Activated CD8-positive, alpha-beta T cell treated with anti-CD3 and anti-CD28 coated beads for 36 hours (primary cell): ENCODE results near the gene GABRA5. TPM values are rescaled to one million over a fixed set of nuclear protein-coding genes. Genes with fewer than 3 reads are reported as not detected.
"Not testable (repeated sequence)": the region's sequence is repeated elsewhere in the genome, so short reads cannot be mapped to it uniquely, and the experiment has no call there.

Experiments used
- ATAC-seq: fragments of 200-7000 bp; cut with Tn5 transposase; one replicate; pipeline ENCODE4 v1.10.0; 2021; ENCODE audit warnings: mild to moderate bottlenecking, moderate library complexity
- CTCF ChIA-PET: fragments of 350-600 bp; sonication (Branson Sonifier 250); formaldehyde crosslinking; loops from one replicate; lab custom pipeline; 2021; ENCODE audit warnings: antibody characterized with exemption; lab: Charles Lee
- POLR2A ChIA-PET: fragments of 350-600 bp; sonication (Branson Sonifier 250); formaldehyde crosslinking; loops from one replicate; lab custom pipeline; 2021; ENCODE audit warnings: antibody characterized with exemption; lab: Charles Lee
- DNase-seq: peaks from one replicate; pipeline ENCODE4 v3.0.0-alpha.2; 2020
- H3K27ac Mint-ChIP-seq: one replicate; pipeline ENCODE4 v1.8.0; 2021; ENCODE audit warnings: mild to moderate bottlenecking, mixed read lengths
- H3K27me3 Mint-ChIP-seq: one replicate; pipeline ENCODE4 v1.8.0; 2021; ENCODE audit warnings: mixed read lengths
- H3K36me3 Mint-ChIP-seq: one replicate; pipeline ENCODE4 v1.8.0; 2021; ENCODE audit warnings: low read depth, mixed read lengths
- H3K4me1 Mint-ChIP-seq: one replicate; pipeline ENCODE4 v1.8.0; 2021; ENCODE audit warnings: low read depth, mixed read lengths
- H3K4me3 Mint-ChIP-seq: one replicate; pipeline ENCODE4 v1.8.0; 2021; ENCODE audit warnings: mild to moderate bottlenecking, moderate library complexity, mixed read lengths
- H3K9me3 Mint-ChIP-seq: one replicate; pipeline ENCODE4 v1.8.0; 2021; ENCODE audit warnings: mixed read lengths
- intact Hi-C: fragments of 100-400 bp; cut with micrococcal nuclease; formaldehyde crosslinking; loops from one replicate; pipeline ENCODE4 v1.10.0; 2022
- total RNA-seq, 2 experiments: library from RNA; stranded (reverse); gene quantifications; one replicate each; pipeline ENCODE4 v1.2.3, GENCODE V29; 2021
- TF ChIP-seq, protein P1 (sequence below): fragments of 200-600 bp; IDR thresholded peaks from one replicate; pipeline ENCODE4 v1.8.0; 2022; ENCODE audit warnings: antibody characterized with exemption, mild to moderate bottlenecking

GABRA5 gene
- not detected for total RNA-seq

DNA sequence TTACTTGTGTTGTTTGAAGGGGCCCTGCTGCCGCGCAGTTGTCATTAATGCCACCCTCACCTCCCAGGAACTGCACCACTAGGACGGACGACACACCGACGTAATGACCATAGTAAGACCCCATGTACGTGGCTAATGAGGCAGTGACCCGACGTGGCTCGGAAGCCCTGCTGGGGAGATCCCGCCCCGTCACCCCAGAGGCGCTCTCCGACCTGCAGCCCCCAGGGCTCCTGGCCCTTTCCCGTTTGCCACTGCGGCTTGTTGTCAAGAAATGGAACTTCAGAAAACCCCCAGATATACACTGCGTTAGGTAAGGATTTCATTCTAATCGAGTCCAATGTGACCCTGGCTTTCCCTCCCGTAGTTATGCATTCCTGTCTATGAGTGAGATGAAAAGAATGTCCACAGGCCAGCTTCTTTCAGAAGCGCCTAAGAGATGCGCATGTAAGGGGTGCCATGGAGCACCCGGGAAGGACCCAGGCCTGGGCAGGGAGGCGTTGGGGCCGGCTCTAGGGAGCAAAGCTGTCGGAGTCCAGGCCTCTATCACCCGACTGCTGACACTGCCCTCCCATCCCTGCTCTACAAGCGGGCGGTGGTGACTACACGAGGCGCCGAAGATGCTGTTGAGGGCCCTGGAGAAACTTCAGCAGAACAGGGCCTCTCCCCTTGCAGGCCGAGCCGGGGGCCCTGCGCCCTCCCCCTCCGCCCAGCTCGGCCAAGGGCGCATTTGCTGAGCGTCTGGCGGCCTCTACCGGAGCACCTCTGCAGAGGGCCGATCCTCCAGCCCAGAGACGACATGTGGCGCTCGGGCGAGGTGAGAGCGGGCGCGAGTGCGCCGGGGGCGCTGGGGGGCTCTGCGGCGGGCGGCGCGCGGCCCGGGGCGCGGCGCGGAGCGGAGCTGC lies at the start of gene GABRA5:
Gene GABRA5, plus strand, starts transcription at position 765 of the 902 bp plus-strand sequence. CDS start 2,187 bp downstream, outside the sequence.
- no peaks in the 10 kb centered on the region for H3K4me1 Mint-ChIP-seq
- H3K27ac Mint-ChIP-seq = no peak within 1 kb of the TSS
- intact Hi-C loops = no loop called here
- H3K27me3 Mint-ChIP-seq = peaks cover 24% of the 10 kb centered on the region
- CTCF ChIA-PET = interaction anchor here (1.1 kb wide), 1 partner anchor 28 kb away, joined by 3 read pairs; no protein-coding TSS in a partner anchor
- H3K36me3 Mint-ChIP-seq = no peaks in the 10 kb centered on the region
- ATAC-seq (no peak), DNase-seq (no peak)
- no peak within 1 kb of the TSS for H3K4me3 Mint-ChIP-seq
- no peaks in the 10 kb centered on the region for H3K9me3 Mint-ChIP-seq
- TF ChIP-seq, protein P1, sequence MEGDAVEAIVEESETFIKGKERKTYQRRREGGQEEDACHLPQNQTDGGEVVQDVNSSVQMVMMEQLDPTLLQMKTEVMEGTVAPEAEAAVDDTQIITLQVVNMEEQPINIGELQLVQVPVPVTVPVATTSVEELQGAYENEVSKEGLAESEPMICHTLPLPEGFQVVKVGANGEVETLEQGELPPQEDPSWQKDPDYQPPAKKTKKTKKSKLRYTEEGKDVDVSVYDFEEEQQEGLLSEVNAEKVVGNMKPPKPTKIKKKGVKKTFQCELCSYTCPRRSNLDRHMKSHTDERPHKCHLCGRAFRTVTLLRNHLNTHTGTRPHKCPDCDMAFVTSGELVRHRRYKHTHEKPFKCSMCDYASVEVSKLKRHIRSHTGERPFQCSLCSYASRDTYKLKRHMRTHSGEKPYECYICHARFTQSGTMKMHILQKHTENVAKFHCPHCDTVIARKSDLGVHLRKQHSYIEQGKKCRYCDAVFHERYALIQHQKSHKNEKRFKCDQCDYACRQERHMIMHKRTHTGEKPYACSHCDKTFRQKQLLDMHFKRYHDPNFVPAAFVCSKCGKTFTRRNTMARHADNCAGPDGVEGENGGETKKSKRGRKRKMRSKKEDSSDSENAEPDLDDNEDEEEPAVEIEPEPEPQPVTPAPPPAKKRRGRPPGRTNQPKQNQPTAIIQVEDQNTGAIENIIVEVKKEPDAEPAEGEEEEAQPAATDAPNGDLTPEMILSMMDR = no peak
- POLR2A ChIA-PET = no interaction called here

DNA sequence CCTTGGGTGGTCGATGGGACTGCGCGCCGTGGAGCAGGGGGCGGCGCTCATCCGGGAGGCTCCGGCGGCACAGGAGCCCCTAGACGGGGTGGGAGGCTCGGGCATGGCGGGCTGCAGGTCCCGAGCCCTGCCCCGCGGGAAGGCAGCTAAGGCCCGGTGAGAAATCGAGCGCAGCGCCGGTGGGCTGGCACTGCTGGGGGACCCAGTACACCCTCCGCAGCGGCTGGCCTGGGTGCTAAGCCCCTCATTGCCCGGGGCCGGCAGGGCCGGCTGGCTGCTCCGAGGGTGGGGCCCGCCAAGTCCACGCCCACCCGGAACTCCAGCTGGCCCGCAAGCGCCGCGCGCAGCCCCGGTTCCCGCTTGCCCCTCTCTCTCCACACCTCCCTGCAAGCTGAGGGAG lies 35.7 kb upstream of the GABRA5 start:
- H3K4me3 Mint-ChIP-seq, CTCF ChIA-PET, H3K36me3 Mint-ChIP-seq, H3K9me3 Mint-ChIP-seq, DNase-seq, intact Hi-C loops, H3K27me3 Mint-ChIP-seq, POLR2A ChIA-PET, ATAC-seq, H3K4me1 Mint-ChIP-seq, H3K27ac Mint-ChIP-seq: not testable (repeated sequence)

DNA sequence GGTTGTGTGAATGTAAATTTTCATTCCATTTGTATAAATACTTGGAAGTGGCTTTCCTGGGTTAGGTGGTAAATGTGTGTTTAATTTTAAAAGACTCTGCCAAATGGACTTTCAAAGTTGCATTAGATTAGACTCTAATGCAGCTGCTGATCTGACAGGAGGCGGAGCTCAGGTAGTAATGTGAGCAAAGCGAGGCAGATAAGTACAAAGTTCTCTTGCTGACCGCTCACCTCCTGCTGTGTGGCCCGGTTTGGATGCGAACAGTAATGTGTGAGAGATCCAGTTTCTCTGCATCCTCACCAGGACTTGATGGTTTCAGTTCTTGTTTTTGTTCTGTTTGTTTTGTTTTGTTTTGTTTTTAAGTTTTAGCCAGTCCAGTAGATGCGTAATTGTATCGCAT lies 34.9 kb upstream of the GABRA5 start:
- Mint-ChIP-seq H3K4me3 (no peak overlapping the region), H3K4me1 (no peaks in the 10 kb centered on the region), H3K27me3 (no peaks in the 10 kb centered on the region), H3K27ac (no peak overlapping the region), H3K36me3 (no peaks in the 10 kb centered on the region), H3K9me3 (peaks cover 12% of the 10 kb centered on the region)
- TF ChIP-seq, protein P1 = no peak
- intact Hi-C loops = no loop called here
- POLR2A ChIA-PET = no interaction called here
- no peak for DNase-seq
- CTCF ChIA-PET = no interaction called here
- ATAC-seq = no peak

DNA sequence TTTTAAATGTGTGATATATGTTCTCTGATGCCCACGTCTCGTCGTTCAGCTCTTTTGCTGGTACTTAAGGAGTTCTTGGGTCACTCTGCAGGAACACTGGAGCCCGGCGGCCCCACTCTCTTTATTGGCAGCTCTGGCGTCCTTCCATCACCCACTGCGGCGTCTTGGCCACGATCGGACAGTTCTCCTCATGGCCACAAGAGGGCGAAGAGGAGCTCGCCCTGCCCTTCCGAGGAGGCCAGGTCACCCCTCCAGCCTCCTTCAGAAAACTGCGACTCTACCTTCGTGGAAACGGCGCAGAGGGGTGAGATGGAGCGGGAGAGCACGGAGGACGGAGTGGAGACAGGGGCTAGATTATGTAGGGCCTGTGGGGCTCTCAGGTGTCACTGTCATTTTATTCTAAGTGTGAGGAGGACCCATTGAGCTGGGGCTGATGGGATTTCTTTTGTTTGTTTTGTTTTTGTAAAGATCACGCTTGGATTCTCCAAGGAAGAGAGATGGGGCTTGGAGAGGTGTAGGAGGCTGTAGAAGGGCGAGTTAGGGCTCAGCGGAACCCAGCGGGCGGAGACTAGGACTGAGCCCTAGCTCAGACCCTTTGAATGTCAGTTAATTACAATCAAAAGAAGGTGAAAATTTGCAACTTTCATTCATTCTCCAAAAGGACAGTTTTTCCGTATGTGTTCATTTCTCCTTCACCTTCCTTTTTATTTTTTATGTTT lies 28.0 kb upstream of the GABRA5 start:
- no peak overlapping the region for H3K27ac Mint-ChIP-seq
- intact Hi-C loops = no loop called here
- TF ChIP-seq, protein P1 = peak; percentile 50
- H3K4me1 Mint-ChIP-seq = no peaks in the 10 kb centered on the region
- ChIA-PET POLR2A (interaction anchor here (0.7 kb wide), 1 partner anchor 16 kb away, joined by 3 read pairs; no protein-coding TSS in a partner anchor), CTCF (interaction anchor here (0.7 to 1.3 kb wide), 12 partner anchors 11 to 1330 kb away, joined by 3 to 6 read pairs (median 3); partner anchors contain the start of gene GABRA5)
- peaks cover 6% of the 10 kb centered on the region for H3K27me3 Mint-ChIP-seq
- ATAC-seq = no peak
- DNase-seq = peak; percentile 20
- H3K36me3 Mint-ChIP-seq = no peaks in the 10 kb centered on the region
- no peak overlapping the region for H3K4me3 Mint-ChIP-seq
- H3K9me3 Mint-ChIP-seq = peaks cover 7% of the 10 kb centered on the region

DNA sequence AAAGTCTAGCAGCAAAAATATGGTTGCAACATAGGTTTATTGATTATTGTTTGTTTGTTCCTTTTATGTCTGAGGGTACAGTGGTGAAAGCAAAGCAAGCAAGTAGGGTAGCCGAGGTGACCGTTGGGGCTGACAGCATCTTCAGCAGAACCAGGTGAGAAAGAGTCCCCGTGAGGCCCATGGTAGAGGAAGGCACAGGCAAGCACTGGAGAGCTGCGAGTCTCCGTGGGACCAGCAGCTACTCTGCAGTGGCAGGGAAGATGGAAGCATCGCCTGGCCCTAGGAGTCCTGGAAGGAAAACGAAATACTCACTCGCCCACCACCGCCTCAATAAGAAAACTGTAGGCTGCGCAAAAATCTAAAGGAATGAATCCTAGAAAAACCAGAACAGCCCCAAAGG lies 25.3 kb upstream of the GABRA5 start:
- no peaks in the 10 kb centered on the region for H3K36me3 Mint-ChIP-seq
- POLR2A ChIA-PET = no interaction called here
- H3K9me3 Mint-ChIP-seq = peaks cover 3% of the 10 kb centered on the region
- no peak overlapping the region for H3K27ac Mint-ChIP-seq
- H3K27me3 Mint-ChIP-seq = peaks cover 6% of the 10 kb centered on the region
- intact Hi-C loops = no loop called here
- ATAC-seq (no peak), DNase-seq (no peak)
- CTCF ChIA-PET = no interaction called here
- H3K4me1 Mint-ChIP-seq = no peaks in the 10 kb centered on the region
- TF ChIP-seq, protein P1 = no peak
- H3K4me3 Mint-ChIP-seq = no peak overlapping the region
